GM18502 (cell line): ENCODE data around the gene GALNT4.

ENCODE experiments used
- ATAC-seq: cut with Tn5 transposase; IDR thresholded peaks from one replicate; pipeline ENCODE4 v1.9.1; 2021; ENCODE audit warnings: mild to moderate bottlenecking; ENCODE audit not compliant: unreplicated experiment, poor library complexity

The GALNT4 gene

DNA sequence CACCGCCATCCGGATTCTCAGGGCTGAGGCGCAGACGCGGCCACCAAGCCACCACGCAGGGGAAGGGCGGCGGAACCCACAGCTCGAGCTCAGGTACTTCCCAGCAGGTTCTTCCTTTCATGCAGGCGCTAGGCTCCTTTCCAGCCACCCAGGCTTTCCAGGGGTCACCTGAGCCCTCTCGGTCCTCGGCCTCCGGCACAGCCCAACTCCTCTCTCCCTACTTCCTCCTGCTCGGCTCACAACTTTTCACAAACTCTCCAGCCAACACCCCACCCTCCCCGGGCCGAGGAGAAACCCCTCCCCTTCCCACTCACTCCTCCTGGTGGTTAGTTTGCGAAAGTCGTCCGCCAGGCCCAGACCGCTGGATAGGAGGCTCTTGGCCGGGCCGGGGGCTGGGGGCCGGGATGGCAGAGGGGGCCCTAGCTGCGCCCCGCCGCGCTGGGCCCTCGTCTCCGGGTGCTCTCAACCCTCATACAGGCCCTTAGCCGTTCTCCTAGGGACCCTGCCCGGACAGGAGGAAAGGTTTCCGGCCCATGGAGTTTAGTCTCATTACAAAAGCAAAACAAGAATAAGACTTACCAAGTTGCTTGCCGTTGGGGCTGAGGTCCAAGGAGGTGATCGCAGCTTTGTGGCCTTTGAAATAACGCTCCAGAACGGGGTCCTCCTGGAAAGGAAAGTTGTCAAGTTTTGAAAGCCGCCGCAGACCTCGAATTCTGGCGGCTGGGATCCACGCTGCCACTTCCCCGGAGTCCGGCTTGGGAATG, at the start of gene GALNT4:
Gene GALNT4 (minus strand): TSS at position 256 of the 764 bp plus-strand sequence. CDS start 247 bp downstream, at position 9.
- peak; percentile 78 for ATAC-seq

DNA sequence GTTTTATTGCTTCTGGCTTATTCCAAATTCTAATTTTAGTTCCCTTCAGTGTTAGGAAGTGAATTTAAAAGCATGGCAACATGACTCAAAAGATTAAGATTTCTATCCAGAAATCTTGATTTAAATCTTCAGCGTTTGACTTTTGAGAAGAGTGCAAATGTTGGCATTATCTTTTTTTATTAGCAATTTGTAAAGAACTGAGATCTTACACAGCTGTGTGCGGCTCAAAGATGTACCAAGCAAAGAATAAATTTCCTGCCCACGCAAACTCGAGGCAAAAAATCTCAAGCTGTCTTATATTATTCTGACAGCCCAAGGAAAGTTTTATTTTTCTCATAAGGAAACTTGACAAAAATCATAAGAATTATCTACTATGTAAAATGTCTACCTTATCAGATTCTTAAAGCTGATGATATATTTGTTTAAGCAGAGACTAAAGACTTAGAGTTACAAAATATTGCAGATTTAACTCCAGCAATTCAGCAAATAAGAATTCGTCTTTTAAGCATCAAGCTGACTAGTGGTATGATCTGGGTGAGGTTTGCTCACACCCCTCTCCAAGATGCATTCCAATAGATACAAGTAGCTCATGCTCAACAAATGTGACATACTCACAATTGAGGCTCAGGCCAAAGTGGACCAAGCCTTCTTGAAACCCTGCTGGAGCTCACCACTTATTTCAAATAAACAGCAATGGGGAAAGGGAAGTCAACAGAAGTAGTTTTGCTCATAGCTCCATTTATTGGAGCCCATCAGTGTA, 48.6 kb upstream of the GALNT4 start:
- no peak for ATAC-seq

- no peak for ATAC-seq
Measured at GRCh38 chr12:89571491-89572195, 47.0 kb upstream of the GALNT4 start.

- ATAC-seq, result no peak
Measured at GRCh38 chr12:89568484-89568883, 43.9 kb upstream of the GALNT4 start.

DNA sequence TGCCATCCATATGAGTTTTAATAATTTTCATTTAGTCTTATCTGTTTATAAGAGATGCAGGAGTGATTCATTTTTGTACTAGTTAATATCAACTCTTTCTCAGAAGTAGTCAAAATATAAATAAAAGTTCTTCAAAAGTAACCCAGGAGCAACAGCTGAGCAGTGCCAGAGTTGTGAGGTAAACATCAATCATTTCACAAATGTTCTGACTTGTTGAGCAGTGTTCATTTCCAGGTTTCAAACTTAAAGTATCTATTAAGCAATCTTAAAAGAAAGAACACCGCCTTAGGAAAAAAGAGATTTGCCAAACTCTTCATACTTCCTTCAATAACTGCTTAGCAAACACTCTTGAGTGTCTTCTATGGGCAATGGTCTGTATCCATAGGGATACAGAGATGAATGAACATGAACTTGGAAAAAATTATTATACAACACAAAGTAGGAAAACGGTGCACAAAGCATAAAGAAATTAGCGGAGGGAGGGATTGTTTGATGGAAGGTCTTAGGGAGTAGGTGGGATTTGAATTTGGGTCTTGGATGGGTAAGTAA, 43.2 kb upstream of the GALNT4 start:
- ATAC-seq, result no peak

DNA sequence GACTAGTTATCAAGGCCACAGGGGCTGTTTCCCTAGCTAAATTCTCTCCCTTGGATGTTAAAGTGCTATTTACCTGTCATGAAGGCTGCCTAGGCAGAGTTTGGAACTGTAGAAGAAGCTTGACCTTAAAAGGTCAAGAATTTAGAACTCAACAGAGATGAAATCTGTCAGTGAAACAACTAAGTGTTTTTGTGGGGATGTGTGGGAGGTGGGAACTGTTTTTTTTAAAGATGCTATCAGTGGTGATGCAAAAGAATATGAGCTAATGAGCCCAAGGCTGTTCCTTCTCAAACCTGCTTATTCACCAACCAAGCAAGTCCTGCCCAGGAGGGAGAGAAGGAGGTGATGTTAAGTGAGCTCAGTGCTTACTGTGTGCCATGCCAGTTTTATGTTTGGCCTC, 42.0 kb upstream of the GALNT4 start:
- peak; percentile 45 for ATAC-seq

GRCh38 chr12:89565002-89565401, 40.4 kb upstream of the GALNT4 start:
- ATAC-seq, result no peak

- ATAC-seq, result no peak
Measured at GRCh38 chr12:89559753-89560152, 35.2 kb upstream of the GALNT4 start.

- no peak for ATAC-seq
Measured at GRCh38 chr12:89556976-89557375, 32.4 kb upstream of the GALNT4 start.

- ATAC-seq, result no peak
Measured at GRCh38 chr12:89552376-89552775, 27.8 kb upstream of the GALNT4 start.

DNA sequence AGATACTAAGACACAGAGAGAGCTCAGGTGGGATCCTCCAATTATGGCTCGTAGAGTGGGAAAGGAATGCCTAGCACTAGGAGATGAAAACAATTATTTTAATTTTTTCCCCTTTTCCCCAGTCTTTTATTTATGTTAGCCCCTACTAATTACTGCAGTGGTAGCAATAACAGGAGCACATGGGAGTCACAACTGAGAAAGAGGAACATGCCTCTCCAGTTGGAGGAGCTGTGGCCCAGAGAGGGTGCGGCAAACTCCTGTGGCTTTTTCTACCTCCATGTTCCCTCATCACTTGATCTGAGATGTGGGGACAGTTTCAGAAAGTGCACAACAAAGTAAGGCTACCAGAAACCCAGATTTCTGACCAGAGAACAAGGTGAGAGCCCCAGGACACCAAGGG, 27.2 kb upstream of the GALNT4 start:
- ATAC-seq, result no peak

DNA sequence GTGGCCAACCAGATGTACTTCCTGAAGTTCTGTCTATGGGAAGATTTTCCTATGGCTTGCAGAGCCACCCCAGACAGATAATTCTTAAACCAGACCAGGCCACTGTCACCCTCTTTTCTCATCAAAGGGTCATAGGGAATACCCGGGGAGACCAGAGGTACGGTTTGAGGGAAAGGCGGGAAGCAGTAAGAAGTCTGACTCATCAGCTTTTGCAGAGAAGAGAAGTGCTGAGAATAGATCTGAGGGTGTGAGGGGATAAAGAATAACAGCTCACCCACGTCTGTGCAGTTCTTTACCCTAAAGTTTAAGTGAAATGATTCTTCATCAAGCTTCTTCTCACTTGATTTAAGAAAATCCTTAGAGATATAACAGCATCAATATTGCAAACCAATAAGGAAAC, 22.5 kb upstream of the GALNT4 start:
- no peak for ATAC-seq

DNA sequence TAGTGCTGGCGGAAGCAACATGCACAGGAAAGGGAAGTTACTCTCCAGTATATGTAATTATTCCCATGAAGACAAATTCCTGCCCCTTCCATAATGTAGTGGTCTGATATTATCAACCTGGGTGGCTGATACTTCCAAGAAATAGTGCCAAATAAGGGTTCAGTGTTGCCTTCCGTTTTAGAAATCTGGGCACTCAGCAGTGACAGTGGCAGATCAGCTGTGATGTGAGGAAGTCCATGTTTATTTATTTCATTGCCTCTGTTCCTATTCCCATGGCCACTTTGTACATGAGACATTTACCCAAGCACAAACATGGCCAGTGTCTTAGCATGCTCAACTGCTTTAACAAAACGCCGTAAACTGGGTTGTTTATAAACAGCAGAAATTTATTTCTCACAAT, 21.6 kb upstream of the GALNT4 start:
- no peak for ATAC-seq

GRCh38 chr12:89544681-89545184, 20.1 kb upstream of the GALNT4 start:
- peak; percentile 32 for ATAC-seq

- no peak for ATAC-seq
Measured at GRCh38 chr12:89544022-89544421, 19.4 kb upstream of the GALNT4 start.

DNA sequence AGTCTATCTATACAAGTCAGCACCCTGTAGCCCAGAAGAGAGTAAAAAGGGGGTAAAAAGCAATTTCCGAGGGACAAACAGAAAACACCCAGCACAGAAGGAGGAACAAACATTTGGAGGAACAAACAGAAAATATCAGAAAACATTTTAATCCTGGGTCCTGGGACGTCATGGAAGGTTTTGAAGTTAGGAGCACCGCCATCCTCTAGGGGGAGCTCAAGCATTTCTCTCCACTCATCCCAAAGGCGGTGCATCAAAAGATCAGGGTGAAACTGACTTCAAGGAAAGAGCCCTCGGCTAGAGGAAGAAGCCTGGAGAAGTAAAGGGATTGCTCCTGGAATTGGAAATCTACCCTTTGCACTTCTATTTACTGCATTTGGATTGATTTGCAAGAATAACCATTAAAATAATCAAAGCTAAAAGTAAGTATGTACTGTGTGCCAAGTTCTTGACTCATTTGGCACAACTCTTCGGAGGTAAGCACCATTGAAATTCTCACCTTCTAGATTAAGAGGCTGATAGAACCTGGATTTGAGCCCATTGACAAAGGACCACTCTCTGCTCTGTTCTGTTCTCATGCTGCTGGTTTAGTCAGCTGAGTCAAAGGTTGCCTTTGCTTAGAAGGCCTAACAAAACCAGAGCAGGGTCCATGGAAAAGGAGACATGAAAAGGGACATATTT, 18.5 kb upstream of the GALNT4 start:
- ATAC-seq, result peak; percentile 82

DNA sequence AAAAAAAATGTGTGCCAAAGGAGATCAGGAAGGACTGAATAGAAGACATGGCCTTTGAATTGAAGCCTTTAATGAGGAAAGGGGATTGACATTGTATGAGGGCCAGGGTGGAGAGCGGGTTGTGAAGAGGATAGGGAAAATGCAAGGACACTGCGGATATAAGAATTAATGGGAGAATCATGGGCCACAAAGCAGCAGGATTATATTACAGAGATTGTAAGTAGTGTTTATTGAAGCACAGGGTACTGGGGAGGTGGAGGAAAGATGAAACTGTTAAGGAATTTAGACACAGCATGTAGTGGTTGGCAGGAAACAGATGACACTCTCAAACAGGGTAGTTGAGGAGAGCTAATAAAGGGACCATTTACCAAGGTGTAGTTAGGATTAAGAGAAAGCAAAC, 17.6 kb upstream of the GALNT4 start:
- no peak for ATAC-seq

- no peak for ATAC-seq
Measured at GRCh38 chr12:89540586-89540985, 16.0 kb upstream of the GALNT4 start.

DNA sequence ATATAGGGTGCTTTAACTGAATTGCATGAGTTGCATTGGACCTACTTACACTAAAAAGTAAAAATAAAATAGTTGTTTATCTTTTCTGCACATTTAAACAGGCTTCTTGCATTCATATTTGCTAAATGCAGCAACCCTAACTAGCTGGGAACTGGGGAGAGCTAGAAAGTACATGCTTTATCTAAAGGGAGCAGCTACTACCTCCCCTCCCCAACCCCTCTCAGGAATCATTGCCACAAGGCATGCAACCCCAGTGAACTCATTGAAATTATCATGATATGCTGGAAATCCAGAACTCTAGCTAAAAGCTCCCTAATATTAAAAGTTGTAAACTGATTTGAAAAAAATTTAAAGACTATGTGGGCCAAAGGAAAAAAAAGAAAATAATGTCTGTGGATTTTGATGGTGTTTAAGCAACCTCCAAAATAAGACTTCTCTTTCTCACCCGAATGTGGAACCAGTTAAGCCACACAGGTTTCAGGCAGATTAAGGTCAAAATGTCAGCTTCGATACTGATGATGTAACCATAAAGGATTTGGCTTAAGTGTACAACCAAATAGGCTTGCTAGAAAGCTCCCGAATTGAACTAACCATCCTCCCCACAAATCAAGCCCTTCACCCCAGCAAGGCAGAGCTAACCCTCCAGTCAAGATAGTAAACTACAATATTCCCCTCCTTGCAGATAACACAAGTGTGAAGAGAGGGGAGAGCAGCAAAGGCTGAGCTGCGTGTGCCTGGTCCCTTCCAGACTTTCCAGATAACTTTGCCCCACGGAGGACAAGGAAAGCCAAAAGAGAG, 15.0 kb upstream of the GALNT4 start:
- ATAC-seq, result no peak
